Fibroblast of lung (primary cell): Measurements from ENCODE around the gene IFRD1. TPM values are rescaled to one million over a fixed set of nuclear protein-coding genes. Genes with fewer than 3 reads are reported as not detected.

Experiments used
- DNase-seq, 2 donors: peaks; one replicate each; pipeline versions ENCODE4 v3.0.0 to v3.0.0-alpha.2; 2010; ENCODE audit warnings: low read depth in 2 of 2
- H2AFZ ChIP-seq: 2 replicates; pipeline ENCODE4 v1.5.1; 2012; ENCODE audit warnings: low read length, control low read depth, inconsistent platforms
- H3K27ac ChIP-seq: 2 replicates; pipeline ENCODE4 v1.5.1; 2011; ENCODE audit warnings: low read length, control low read depth; ENCODE audit not compliant: insufficient read depth
- H3K27me3 ChIP-seq: 2 replicates; pipeline ENCODE4 v1.5.1; 2011; ENCODE audit warnings: mild to moderate bottlenecking, low read length; ENCODE audit not compliant: control insufficient read depth, insufficient read depth
- H3K36me3 ChIP-seq: 2 replicates; pipeline ENCODE4 v1.5.1; 2011; ENCODE audit warnings: low read length; ENCODE audit not compliant: control insufficient read depth, insufficient read depth
- H3K4me1 ChIP-seq: 2 replicates; pipeline ENCODE4 v1.5.1; 2011; ENCODE audit warnings: low read length; ENCODE audit not compliant: control insufficient read depth, insufficient read depth; ENCODE audit errors: extremely low read depth
- H3K4me2 ChIP-seq: 2 replicates; pipeline ENCODE4 v1.5.1; 2011; ENCODE audit warnings: low read length, control low read depth; ENCODE audit not compliant: insufficient read depth; ENCODE audit errors: extremely low read depth
- H3K4me3 ChIP-seq, 4 experiments: fragments of 200-600 bp in 1 of 4; sonication (generic) in 1 of 4; replicated peaks in 1 of 4; 2 replicates each; pipeline ENCODE4 v1.5.1; 2011 to 2016; ENCODE audit warnings: low read length in 4 of 4, low read depth in 3 of 4, mild to moderate bottlenecking in 3 of 4, control low read depth in 2 of 4, inconsistent platforms in 1 of 4, mixed read lengths in 1 of 4; ENCODE audit not compliant: insufficient read depth in 1 of 4; ENCODE audit errors: control extremely low read depth in 1 of 4
- H3K79me2 ChIP-seq: 2 replicates; pipeline ENCODE4 v1.5.1; 2012; ENCODE audit warnings: mild to moderate bottlenecking, low read length, inconsistent platforms; ENCODE audit not compliant: control insufficient read depth, insufficient read depth
- H3K9ac ChIP-seq: 2 replicates; pipeline ENCODE4 v1.5.1; 2011; ENCODE audit warnings: mild to moderate bottlenecking, low read length, control low read depth; ENCODE audit not compliant: insufficient read depth
- H3K9me3 ChIP-seq: 2 replicates; pipeline ENCODE4 v1.5.1; 2012; ENCODE audit warnings: low read depth, low read length; ENCODE audit not compliant: control insufficient read depth, insufficient read depth
- H4K20me1 ChIP-seq: 2 replicates; pipeline ENCODE4 v1.5.1; 2011; ENCODE audit warnings: low read length; ENCODE audit not compliant: control insufficient read depth, insufficient read depth; ENCODE audit errors: extremely low read depth
- EZH2 ChIP-seq: IDR thresholded peaks from 2 replicates; pipeline ENCODE4 v1.5.1; 2012; ENCODE audit warnings: low read length, control low read depth, mild to moderate bottlenecking; ENCODE audit errors: missing control alignments
- polyA plus RNA-seq, 2 donors: library from polyadenylated mRNA; depleted of rRNA in 1 of 2; stranded (reverse) in 1 of 2; unstranded in 1 of 2; fragments of >200 nt; gene quantifications; 2 replicates each; pipeline ENCODE4 v1.2.1, GENCODE V29; 2011 to 2012; ENCODE audit warnings: missing spikeins in 1 of 2
- total RNA-seq: library from RNA; depleted of rRNA; stranded (reverse); fragments of >200 nt; gene quantifications from 2 replicates; pipeline ENCODE4 v1.2.1, GENCODE V29; 2014
- TF ChIP-seq, protein P1 (sequence below), 2 donors: IDR thresholded peaks in 1 of 2; conservative IDR thresholded peaks in 1 of 2; 1 replicate in 1 of 2; 2 replicates in 1 of 2; pipeline ENCODE4 v1.5.1; 2011 to 2012; ENCODE audit warnings: low read length in 2 of 2, control low read depth in 1 of 2, inconsistent platforms in 1 of 2, low read depth in 1 of 2, mild to moderate bottlenecking in 1 of 2

IFRD1 gene
- total and polyA plus RNA-seq, 2 donors (not counting 1 experiment from before 2014, with no cell fraction given) = 42.6 to 127 TPM

DNA sequence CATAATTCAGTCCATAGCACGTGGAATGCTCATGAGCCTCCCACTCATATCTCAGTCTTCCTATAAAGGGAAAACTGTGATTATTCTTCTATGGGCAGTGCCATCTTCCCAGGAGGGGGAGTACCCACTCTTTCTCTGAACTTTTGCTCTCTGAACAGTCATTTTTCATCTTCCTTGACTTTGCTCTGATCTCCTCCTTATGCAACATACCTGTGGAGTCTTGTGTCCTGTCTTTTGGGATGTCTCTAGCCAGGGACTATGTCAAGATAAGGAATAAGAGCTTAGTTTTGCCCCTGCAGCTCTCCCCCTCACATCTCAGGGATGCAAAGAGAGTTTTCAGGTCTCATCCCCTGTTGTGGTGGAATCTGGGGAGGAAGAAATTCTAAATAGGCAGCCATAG, 58.1 kb downstream of the IFRD1 start:
- Histone ChIP-seq H3K79me2 (no peaks in the 10 kb centered on the region), H4K20me1 (no peaks in the 10 kb centered on the region), H3K4me2 (no peak overlapping the region), H2AFZ (no peak overlapping the region), H3K9ac (no peak overlapping the region), H3K9me3 (no peaks in the 10 kb centered on the region), H3K4me1 (peaks cover 7% of the 10 kb centered on the region), H3K27ac (no peak overlapping the region), H3K36me3 (no peaks in the 10 kb centered on the region), H3K4me3 (no peak overlapping the region), H3K27me3 (no peaks in the 10 kb centered on the region)
- DNase-seq = no peak
- TF ChIP-seq, protein P1, sequence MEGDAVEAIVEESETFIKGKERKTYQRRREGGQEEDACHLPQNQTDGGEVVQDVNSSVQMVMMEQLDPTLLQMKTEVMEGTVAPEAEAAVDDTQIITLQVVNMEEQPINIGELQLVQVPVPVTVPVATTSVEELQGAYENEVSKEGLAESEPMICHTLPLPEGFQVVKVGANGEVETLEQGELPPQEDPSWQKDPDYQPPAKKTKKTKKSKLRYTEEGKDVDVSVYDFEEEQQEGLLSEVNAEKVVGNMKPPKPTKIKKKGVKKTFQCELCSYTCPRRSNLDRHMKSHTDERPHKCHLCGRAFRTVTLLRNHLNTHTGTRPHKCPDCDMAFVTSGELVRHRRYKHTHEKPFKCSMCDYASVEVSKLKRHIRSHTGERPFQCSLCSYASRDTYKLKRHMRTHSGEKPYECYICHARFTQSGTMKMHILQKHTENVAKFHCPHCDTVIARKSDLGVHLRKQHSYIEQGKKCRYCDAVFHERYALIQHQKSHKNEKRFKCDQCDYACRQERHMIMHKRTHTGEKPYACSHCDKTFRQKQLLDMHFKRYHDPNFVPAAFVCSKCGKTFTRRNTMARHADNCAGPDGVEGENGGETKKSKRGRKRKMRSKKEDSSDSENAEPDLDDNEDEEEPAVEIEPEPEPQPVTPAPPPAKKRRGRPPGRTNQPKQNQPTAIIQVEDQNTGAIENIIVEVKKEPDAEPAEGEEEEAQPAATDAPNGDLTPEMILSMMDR (conservative IDR thresholded peaks at IDR 0.05 in 1 of 2, IDR thresholded peaks at IDR 0.05 in 1 of 2; ENCODE audit: low read depth in 1 of 2, low read length in 2 of 2) = no peak
- TF ChIP-seq EZH2 = no peak

DNA sequence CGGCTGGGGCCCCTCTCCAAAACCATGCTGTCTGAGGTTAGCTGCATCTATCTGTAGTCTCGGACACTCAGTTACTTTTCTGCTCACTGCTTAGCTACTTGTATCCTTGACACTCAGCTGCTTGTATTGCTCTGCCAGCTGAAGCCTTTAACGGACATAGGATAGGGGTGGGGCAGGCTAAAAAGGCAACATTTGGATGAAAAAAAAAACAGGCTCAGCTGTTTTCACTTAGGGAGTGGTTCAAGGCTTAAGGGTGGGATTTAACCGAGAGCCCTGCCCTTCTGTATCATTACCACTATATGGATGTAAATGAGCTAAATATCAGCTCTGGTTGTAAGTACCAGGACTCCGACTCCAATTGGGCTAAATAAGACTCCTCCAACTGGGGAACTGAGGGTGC, 59.1 kb downstream of the IFRD1 start:
- no peaks in the 10 kb centered on the region for H3K36me3 ChIP-seq
- no peaks in the 10 kb centered on the region for H3K27me3 ChIP-seq
- H3K4me3 ChIP-seq = no peak overlapping the region
- H3K27ac ChIP-seq = no peak overlapping the region
- DNase-seq = peak in 1 of 2 donors; percentile 24
- H4K20me1 ChIP-seq = no peaks in the 10 kb centered on the region
- no peak for TF ChIP-seq EZH2
- TF ChIP-seq, protein P1 (conservative IDR thresholded peaks at IDR 0.05 in 1 of 2, IDR thresholded peaks at IDR 0.05 in 1 of 2; ENCODE audit: low read depth in 1 of 2, low read length in 2 of 2) = no peak
- peaks cover 7% of the 10 kb centered on the region for H3K4me1 ChIP-seq
- no peaks in the 10 kb centered on the region for H3K79me2 ChIP-seq
- H3K9me3 ChIP-seq = no peaks in the 10 kb centered on the region
- no peak overlapping the region for H3K4me2 ChIP-seq
- H3K9ac ChIP-seq = no peak overlapping the region
- H2AFZ ChIP-seq = no peak overlapping the region

DNA sequence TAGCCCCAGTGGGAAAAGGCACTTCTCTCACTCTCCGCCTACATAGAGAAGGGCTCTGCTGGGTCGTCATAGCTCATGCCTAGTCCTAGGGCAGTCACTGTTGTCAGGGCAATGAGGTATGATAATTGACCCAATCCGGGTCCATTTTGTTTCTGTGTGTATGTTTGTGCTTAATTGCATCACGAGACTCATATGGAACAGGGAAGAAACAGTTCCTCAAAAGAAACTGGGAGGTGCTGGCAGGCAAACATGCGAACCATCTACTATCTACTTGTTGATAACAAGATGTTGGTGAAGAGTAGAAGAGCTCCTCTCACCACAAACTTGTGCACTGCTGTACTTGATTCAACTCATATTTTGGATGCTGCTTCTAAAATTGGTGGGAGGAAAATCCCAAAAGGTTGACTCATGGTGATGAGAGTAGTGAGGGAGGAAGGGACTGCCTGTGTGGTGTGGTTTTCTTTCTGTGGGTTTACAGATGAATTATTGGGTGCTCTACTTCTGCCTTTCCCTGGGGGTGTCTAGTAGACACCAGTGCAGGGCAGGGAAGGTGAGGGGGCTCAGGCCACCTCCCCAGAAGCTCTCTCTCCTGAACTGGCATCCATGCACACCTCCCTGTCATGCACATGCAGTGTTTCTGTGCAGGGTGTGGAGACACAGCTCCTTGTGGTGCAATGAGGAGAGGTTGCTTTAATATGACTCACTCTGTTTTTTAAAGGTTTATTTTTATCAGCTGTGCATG, 59.9 kb downstream of the IFRD1 start:
- Histone ChIP-seq H3K4me2 (peak overlapping the region; percentile 76), H3K79me2 (no peaks in the 10 kb centered on the region), H3K9me3 (no peaks in the 10 kb centered on the region), H3K27ac (no peak overlapping the region), H3K27me3 (peaks cover 1% of the 10 kb centered on the region), H3K4me1 (peaks cover 7% of the 10 kb centered on the region), H4K20me1 (no peaks in the 10 kb centered on the region), H2AFZ (peak overlapping the region; percentile 46), H3K36me3 (no peaks in the 10 kb centered on the region), H3K4me3 (no peak overlapping the region), H3K9ac (no peak overlapping the region)
- peak; percentile 59 to 87 for DNase-seq
- TF ChIP-seq EZH2 = no peak
- TF ChIP-seq, protein P1 (conservative IDR thresholded peaks at IDR 0.05 in 1 of 2, IDR thresholded peaks at IDR 0.05 in 1 of 2; ENCODE audit: low read depth in 1 of 2, low read length in 2 of 2) = no peak
